Stimulated activated CD8-positive, alpha-beta memory T cell treated with anti-CD3 and anti-CD28 coated beads, Interleukin-4, amount 100 ng/mL, for 1 hour (primary cell): ENCODE results near the gene CYRIA.

ENCODE experiments used
- DNase-seq, 2 donors: peaks; one replicate each; pipeline ENCODE4 v3.0.0-alpha.2; 2020; ENCODE audit warnings: low read depth in 2 of 2, low spot score in 1 of 2

CYRIA gene

GRCh38 chr2:16665748-16666448 is at the start of gene CYRIA:
CYRIA (minus strand) TSS chr2:16665834; CDS start chr2:16588119, 77,715 bp downstream.
- no peak for DNase-seq

DNA sequence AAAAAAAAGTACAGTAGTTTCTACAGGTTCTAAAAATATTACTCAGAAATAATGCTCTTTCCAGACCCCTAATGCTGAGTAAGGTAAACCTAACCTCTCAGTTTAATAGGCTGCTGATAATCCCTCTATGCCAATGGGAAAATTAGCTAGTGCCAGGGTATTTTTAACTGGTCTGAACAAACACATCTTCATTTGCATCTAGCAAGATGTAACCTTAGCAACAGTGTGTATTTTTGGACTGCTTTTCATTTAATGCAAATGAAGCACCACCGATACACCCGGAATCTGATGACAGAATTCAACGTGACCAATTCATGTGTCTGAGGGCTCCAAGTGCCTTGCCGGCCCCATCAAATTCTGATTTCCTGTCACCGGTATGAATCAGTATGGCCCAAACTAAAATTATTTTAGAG is 47.4 kb upstream of the CYRIA start:
- DNase-seq = no peak

DNA sequence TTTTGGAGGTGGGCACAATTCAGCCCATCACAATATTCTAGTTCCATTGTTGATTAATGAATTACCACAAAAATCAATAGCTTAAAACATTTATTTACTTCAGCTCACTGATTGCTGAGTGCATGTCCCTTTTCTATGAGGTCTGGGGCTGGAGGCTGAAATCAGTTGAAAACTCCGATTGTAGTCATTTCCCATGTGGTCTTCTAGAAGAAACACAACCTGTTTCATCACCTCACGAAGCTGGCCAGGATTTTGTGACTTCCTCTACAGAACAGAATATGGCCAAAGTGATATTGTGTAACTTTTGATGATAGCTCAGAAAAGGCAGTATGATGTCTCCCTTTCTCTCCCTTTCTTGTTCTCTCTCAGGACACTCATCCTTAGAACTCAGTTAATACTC is 44.1 kb upstream of the CYRIA start:
- no peak for DNase-seq

- no peak for DNase-seq
These were observed 42.5 kb upstream of the CYRIA start for GRCh38 chr2:16708173-16708572.

- DNase-seq = no peak
These were observed 41.5 kb upstream of the CYRIA start for GRCh38 chr2:16707014-16707623.

- no peak for DNase-seq
These were observed 35.1 kb upstream of the CYRIA start for GRCh38 chr2:16700551-16701259.

- no peak for DNase-seq
These were observed 28.2 kb upstream of the CYRIA start for GRCh38 chr2:16693854-16694253.

GRCh38 chr2:16691261-16691660 is 25.6 kb upstream of the CYRIA start:
- DNase-seq = no peak

DNA sequence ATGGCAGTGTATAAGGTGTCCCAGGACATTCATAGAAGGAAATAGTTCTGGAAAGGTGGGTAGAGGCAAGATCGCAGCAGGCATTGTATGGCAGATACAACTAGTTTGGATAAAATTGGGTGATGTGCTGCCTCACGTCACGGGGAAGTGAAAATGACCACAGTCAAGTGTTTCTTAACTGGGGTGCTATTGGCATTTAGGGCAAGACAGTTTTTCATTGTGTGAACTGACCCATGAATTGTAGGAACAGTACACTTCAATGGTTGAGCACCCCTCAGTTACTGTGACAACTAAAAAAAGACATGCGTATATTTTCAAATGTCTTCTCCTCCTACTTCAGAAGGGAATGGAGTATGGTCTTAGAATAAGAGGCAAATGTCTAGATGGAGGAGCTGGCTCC is 22.3 kb upstream of the CYRIA start:
- no peak for DNase-seq

- DNase-seq = no peak
These were observed 21.6 kb upstream of the CYRIA start for GRCh38 chr2:16687222-16687621.

DNA sequence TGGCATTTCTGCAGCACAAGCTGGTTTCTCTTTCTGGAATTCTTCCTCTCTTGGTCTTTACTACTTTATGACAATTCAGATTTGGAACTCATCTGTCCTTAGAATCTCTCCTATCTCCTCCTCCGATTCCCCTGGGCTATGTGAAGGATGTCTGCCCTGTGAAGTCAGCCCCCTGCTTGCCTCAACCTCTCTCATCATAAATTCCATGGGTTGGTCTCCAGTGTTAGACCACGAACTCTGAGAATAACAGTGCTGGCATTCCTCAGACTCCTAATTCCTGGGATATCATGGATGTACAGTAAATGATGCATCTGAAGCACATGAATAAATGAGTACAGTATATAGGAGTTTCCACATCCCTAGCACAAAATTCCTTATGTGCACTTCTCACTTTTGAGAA is 21.0 kb upstream of the CYRIA start:
- DNase-seq = no peak

GRCh38 chr2:16685340-16685715 is 19.7 kb upstream of the CYRIA start:
- no peak for DNase-seq

DNA sequence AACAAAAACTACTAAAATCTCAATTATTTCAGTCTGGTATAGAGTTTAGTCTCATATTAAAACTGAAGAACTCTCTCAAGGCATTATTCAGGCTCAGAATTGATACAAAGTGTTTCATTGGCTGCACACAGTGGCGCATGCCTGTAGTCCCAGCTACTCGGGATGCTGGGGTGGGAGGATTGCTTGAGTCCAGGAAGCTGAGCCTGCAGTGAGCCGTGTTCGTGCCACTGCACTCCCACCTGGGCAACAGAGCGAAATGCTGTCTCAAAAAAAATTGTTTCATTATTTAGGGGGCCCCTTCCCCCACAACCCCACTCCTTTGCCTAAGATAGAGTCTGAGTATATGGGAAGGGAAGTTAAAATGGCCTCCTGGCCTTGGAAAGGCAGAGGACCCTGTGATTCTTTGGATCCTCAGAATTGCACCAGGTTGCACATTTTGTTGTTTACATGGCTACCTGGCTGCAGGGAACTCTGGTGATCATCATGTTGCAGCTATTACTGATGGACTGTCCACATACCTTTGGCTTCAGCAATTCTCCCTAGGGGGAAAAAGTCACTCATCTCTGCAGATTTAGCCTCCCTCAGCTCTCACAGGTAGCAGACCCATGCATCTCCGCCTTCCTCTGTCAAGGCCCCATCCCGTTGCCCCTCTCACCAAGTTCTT is 19.2 kb upstream of the CYRIA start:
- no peak for DNase-seq

- no peak for DNase-seq
These were observed 17.9 kb upstream of the CYRIA start for GRCh38 chr2:16683576-16683975.

DNA sequence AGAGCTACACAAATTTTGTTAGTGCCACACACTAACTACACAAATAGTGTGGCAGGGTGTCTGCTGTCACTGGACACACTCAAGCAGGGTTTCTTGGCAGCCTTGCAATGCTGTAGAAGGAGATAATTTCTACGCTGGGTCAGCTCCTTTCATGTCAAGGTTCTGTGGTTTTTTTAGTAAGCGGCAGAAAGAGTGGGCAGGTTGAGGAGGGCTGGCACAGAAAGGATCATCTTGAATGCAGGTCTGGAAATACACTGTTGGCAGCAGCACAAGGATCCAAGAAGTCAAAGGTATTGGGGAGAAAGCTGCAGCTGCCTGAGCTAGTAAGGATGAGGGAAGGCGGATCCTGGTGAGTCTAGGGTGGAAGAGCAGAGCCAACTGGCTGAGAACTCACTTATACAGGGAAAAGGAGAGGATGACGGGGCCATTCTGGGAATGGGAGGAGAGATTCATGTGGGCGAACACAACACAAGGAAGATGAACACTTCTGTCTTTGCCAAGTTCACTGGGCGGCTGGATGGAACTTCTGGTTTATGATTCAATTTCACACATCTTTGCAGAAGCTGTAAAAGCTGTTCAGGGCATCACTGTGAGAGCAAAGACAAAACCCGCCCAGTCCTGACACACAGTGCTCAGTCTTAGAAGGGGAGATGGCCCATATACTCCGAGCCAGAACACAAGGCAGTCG is 16.9 kb upstream of the CYRIA start:
- DNase-seq = no peak

GRCh38 chr2:16680781-16681180 is 15.1 kb upstream of the CYRIA start:
- DNase-seq = no peak

DNA sequence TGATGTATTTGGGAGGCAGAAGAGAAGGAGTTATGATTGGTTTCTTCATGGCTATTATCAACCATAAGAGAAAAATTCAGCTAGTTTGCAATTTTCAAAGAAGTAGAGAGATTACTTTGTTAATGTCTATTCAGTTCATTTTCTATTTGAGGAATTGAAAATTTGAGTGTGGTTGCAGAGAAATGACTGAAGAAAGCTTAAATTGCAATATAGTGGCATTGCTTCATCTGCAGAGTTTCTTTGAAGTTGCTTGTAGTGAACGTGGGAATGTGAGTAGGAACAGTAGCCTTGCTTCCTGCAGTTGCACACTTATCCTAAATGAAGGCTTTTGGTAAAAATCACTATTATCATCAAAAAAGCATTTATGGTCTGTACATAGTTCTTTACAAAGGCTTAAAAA is 14.7 kb upstream of the CYRIA start:
- DNase-seq = no peak

- DNase-seq = no peak
These were observed 13.3 kb upstream of the CYRIA start for GRCh38 chr2:16678964-16679363.

DNA sequence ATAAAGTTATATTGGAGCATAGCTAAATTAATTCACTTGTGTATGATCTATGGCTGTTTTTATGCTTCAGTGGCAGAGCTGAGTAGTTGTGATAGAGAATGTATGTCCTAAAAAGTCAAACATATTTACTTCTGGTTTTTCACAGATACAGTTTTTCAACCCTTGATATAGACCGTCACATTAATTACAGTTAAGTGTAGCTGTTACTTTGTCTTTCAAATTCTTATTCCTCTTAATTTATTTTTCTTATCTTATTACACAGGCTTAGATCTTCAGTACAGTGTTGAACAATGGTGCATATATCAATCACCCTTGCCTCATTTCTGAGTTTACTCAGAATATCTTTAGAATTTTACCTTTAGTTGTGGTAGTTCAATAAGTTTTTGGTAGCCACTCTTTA is 12.2 kb upstream of the CYRIA start:
- no peak for DNase-seq

DNA sequence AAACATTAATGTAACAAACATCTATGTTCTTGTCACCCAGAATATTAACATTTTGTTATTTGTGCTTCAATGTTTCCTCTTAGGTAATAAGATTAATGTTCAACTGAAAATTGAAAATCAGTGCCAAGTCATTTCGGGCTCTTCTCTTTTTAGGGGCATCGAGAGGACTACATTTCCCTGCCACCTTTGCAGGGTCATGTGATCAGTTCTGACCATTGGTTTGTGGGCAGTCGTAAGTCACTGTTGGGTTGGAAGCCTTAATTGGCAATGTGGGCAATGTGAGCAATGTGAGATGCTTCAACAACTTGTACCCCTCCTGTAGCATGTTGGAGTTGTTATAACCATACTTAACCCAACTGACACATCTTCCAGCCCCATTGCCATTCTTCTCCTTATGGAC is 10.1 kb upstream of the CYRIA start:
- DNase-seq = no peak

GRCh38 chr2:16674154-16674553 is 8.5 kb upstream of the CYRIA start:
- DNase-seq = no peak
